Renal cortex interstitium (tissue), 15 donors: Measurements from ENCODE around the gene TPSB2. TPM values are rescaled to one million over a fixed set of nuclear protein-coding genes. Genes with fewer than 3 reads are reported as not detected.
"Not testable (repeated sequence)": the region's sequence is repeated elsewhere in the genome, so short reads cannot be mapped to it uniquely, and the experiment has no call there.

ENCODE experiments used
- DNase-seq, 11 donors: peaks; one replicate each; pipeline ENCODE4 v3.0.0-alpha.2; 2013; ENCODE audit warnings: low read depth in 9 of 11, low spot score in 4 of 11; ENCODE audit errors: extremely low read depth in 1 of 11
- long read RNA-seq, 16 experiments: transcript quantifications; one replicate each; lab custom pipeline, GENCODE V29; 2026
- polyA plus RNA-seq, 3 donors: library from polyadenylated mRNA; unstranded; fragments of 120-200 nt; gene quantifications; one replicate each; pipeline ENCODE4 v1.2.1, GENCODE V29; 2013; ENCODE audit not compliant: insufficient read length in 3 of 3

The TPSB2 gene
- polyA plus RNA-seq, result under 1 TPM in 1 of 3 donors, not detected in 2; 0.37 TPM
- long read RNA-seq, donor 1, result 0 reads
- long read RNA-seq, donor 2, partial matches to known transcripts, result 0 of 1 reads
- long read RNA-seq, donor 2, other reads (novel, unspliced or antisense), result 0 of 1 reads
- long read RNA-seq, donor 3, result 0 reads
- long read RNA-seq, donor 4, partial matches to known transcripts, result 0 of 1 reads
- long read RNA-seq, donor 4, other reads (novel, unspliced or antisense), result 0 of 1 reads
- long read RNA-seq, donor 5, result 0 reads
- long read RNA-seq, donor 6, result 0 reads
- long read RNA-seq, donor 7, result 0 reads
- long read RNA-seq, donor 8, result 0 reads
- long read RNA-seq, donor 9, result 0 reads
- long read RNA-seq, donor 10, result 0 reads
- long read RNA-seq, donor 11, result 0 reads
- long read RNA-seq, donor 12, result 0 reads
- long read RNA-seq, donor 13, result 0 reads
- long read RNA-seq, donor 14, result 0 reads
- long read RNA-seq, donor 15, result 0 reads
- long read RNA-seq, donor 16, result 0 reads

DNA sequence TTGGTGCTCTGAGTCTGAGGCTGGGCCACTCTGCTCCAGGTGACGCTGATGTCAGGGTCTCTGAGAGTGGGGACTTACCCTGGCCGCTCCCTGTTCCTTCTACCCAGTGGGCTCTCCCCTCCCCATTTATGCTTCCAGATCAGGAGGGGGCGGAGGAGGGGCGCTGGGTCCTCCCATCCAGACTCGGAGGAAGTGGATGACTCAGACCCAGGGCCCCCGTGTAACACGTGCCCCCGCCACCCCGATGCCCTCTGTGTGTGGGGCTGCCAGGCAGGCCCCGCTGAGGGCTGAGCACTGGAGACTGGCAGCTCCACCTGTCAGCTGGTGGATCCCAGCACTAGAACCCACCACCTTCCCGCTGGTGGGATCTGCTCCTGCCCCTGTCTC, at the start of gene TPSB2:
Gene TPSB2, minus strand, starts transcription at position 101 of the 387 bp plus-strand sequence. CDS start 233 bp downstream, outside the sequence.
- not testable (repeated sequence) for DNase-seq

DNA sequence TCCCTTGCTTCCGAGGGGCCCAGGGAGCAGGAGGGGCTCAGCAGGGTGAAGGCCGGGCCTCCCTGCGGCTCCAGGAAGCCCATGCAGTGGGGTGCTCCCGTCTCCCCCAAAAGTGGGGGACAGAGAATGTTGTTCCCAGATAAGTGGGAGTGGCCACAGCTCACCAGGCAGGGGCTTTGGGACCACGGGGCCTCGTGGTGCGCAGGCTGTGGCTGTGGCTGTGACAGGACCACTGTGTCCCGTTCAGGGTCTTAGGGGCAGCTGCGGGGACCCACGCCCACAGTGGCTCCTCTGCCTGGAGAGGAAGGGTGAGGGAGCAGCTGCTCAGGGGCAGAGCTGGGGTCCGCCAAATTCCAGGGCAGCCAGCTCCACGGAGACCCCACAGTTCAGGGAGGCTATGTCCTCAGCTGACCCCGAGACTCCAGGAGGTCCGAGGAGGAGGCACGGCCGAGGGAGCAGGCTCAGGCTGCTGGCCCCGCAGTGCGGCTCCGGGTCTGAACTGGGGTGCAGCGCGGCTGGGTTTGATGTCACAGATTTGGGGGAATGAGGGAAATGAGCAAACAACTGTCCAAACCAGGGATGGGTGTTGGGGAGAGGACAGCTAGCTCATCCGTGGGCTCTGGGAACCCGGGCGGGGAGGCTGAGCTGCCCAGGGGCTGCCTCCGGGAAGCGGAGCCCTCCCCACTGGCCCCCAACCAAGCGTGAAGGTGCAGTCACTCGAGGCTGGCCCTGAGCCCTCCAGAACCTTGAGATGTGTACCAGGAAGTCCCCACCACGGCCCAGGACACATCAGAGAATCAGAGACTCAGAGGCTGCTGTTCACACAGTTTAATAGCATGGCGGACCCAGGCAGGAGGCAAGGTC, 49.3 kb upstream of the TPSB2 start:
- no peak for DNase-seq

DNA sequence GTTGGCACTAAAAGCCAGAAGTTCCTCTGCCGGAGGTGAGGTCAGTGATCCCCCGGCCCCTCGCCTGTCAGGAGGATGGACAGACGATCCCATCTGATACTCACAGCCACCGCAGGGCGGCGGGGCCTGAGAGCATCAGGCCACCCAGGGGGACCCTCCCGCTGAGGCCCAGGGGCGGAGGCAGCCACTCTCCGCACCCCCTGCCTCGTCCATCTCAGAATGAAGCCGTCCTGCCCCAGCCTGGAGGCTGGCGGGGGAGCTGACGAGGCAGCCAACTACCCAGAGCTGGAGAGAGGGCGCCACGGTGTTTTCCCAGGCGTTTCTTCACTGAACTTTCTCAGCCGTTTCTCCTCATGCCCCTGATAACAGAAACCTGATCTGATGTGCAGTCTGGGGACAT, 48.5 kb upstream of the TPSB2 start:
- DNase-seq, result no peak

DNA sequence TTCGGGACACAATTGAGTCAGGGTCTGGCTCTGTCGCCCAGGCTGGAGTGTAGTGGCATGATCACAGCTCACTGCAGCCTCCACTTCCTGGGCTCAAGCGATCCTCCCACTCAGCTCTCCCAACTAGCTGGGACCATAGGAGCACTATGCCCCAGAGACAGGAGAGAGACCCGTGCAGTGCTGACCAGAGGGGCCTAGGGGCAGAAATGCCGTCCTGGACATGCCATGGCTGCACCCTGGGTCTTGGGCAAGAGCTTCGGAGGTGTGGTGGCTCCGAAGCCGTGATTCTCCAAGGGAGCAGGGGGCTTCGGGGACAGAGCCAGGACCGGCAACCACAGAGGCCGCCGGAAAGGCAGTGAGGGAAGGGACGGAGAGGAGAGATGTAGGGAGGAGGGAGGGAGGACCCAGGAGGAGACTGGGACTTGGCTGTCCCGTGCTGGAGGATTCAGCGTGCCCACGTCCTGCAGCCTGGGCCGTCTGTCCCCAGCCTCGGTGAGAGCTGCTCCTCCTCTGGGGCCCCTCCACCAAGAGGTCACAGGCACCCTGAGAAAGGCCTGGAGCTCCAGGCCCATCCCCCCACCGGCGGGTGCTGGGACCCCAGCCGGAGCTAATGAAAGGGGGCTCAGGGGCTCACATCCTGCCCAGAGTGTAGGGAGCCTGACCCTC, 47.8 kb upstream of the TPSB2 start:
- DNase-seq, result no peak

DNA sequence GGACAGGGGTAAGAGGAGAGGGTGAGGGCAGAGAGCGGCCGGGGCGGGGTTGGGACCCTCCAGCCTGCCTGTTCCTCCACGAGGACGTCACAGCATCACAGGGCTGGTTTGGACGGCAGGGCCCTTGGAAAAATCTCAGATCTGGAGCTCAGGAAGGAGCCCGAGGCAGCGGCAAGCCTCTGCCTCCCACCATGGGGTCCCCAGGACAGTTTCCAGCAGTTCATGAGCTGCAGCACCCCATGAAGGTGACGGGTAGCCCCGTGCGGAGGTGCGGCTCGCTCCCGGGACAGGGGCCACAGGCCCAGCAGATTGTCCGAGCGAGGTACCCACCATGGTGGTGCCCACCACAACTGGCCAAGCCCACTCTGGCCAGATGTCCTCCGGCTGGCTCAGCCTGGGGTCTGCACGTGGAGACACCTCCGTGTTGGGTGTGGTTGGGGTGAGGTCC, 47.2 kb upstream of the TPSB2 start:
- no peak for DNase-seq

DNA sequence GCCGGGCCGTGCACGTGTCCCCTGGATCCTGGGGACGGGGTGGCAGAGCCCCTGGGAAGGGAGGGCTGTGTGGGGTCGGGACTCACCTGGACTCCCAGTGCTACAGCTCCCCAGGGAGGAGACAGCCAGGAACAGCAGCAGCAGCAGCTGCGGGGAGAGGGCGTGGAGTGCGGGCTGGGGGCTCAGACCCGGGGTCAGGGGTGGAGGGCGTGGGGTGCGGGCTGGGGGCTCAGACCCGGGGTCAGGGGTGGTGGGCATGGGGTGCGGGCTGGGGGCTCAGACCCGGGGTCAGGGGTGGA, 46.5 kb upstream of the TPSB2 start:
- no peak for DNase-seq

DNA sequence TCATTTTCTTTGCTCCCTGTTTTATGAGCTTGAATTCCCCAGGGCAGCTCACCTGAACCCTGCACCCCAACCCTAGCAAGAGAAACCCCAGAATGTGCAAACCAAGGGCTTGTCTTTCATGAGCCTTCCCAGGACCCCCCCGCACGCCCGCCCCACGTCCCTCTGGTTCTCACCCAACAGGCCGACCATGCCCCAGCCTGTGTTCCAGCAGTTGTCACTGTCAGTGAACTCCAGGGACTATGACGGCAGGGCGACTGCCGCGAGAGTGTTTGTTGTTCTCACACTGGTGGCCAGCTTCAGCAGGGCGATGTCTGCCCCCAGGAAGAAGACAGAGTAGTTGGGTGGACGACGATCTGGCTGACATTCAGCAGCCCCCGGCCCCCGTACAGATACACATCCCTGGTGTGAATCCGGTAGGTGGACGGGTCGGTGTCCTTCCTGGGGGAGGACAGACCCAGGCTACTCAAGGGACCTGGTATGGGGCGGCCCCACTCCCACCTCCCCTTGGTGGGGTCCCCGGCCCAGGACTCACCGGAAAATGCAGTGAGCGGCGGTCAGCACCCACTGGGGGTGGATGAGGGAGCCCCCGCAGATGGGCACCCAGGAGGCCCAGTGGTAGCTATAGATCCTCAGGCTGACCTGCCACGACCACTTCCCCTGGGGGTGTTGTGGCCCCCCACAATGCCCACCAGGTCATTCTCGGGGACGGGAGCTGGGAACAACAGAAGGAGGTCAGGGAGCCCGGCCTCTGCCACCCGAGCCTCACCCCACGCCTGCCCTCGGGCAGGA, 46.0 kb upstream of the TPSB2 start:
- DNase-seq, result no peak

DNA sequence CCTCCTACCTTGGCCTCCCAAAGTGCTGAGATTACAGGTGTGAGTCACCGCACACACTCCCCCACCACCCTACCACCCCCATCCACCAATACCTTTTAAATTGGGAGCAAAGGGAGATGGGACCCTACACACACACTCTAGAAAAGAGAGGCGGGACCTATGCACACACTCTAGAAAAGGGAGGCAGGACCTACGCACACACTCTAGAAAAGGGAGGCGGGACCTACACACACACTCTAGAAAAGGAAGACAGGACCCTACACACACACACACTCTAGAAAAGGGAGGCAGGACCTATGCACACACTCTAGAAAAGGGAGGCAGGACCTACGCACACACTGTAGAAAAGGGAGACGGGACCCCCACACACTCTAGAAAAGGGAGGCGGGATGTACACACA, 44.8 kb upstream of the TPSB2 start:
- DNase-seq, result no peak

DNA sequence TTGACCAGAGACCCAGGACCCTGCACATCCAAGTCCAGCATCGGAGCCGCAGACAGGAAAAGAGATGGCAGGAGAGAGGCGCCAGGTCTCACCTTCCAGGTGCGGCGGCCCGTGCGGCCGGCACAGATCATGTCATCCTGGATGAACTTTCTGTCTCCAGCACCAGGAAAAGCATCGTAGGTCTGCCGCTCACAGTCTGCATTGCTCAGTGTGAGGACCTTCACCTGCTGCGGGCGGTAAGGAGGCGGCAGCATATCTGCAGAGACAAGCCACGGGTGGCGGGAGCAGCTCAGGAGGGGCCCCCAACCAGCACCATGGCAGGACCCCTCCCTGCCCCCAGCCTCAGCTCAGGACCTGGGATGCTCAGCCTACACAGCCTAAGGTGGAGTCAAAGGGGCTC, 43.8 kb upstream of the TPSB2 start:
- no peak for DNase-seq

DNA sequence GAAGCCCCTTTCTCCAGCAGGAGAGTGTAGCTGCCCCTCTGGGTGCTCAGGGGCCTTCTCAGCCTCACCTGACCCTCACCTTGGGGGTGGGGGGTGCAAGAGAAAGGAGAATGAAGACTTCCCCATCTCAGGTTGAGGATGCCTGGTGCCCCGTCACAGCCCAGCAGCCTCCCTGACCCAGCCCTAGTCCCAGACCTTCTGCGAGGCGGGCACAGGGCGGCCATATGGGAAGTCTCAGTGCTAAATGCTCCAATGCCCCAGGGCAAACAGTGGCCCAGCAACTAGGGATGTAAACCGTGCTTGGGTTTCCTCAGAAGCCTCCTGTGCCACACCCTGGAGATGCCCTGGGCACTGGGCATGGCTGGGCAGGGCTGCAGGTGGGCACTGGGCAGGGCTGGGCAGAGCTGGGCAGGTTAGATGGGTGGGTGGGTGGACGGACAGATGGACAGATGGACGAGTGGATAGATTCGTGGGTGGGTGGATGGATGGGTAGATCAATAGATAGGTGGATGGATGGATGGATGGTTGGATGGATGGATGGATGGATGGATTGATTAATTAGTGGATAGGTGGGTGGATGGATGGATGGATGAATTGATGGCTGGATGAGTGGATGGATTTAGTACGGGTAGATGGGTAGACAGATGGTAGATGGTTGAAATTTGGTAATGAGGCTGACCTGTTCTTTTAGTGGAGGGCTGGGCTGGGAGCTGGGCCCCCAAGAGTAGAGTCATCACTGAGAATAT, 42.6 kb upstream of the TPSB2 start:
- no peak for DNase-seq

DNA sequence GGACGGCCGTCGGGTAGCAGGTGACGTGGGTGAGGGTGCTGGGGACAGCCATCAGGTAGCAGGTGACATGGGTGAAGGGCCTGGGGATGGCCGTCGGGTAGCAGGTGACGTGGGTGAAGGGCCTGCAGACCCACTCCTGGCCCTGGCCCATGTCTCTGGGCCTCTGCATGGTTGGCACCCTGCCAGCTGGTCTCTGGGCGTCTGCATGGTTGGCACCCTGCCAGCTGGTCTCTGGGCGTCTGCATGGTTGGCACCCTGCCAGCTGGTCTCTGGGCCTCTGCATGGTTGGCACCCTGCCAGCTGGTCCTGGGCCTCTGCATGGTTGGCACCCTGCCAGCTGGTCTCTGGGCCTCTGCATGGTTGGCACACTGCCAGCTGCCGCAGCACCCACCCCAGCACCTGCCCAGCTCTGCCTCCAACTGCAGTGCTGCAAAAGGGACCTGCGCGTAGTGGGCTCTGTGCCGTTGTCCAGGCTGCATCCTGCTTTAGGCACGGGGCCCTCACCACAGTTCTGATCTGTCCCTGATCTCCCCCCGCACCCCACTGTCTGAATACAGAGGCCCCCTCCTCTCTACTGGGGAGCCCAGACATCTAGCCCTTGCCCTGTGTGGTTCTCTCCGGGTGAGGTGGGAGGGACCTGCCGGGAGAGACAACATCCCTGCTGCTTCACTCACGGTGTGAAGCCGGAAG, 41.9 kb upstream of the TPSB2 start:
- not testable (repeated sequence) for DNase-seq

DNA sequence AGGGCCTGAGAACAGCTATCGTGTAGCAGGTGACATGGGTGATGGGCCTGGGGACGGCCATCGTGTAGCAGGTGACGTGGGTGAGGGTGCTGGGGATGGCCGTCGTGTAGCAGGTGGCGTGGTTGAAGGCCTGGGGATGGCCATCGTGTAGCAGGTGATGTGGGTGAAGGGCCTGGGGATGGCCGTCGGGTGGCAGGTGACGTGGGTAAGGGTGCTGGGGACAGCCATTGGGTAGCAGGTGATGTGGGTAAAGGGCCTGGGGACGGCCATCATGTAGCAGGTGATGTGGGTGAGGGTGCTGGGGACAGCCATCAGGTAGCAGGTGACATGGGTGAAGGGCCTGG, 41.4 kb upstream of the TPSB2 start:
- DNase-seq, result no peak

DNA sequence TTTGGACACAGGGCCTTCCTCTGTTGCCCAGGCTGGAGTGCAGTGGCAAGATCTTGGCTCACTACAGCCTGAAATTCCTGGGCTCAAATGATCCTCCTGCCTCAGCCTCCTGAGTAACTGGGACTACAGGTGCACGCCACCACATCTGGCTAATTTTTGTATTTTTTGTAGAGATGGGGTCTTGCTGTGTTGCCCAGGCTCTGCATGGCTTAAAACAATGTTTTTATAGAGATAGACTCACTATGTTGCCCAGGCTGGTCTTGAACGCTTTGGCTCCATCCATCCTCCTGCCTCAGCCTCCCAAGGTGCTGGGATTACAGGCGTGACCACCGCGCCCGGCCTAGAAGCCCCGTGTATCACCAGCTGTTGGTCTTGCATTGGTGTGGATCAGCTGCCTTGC, 39.4 kb upstream of the TPSB2 start:
- not testable (repeated sequence) for DNase-seq

DNA sequence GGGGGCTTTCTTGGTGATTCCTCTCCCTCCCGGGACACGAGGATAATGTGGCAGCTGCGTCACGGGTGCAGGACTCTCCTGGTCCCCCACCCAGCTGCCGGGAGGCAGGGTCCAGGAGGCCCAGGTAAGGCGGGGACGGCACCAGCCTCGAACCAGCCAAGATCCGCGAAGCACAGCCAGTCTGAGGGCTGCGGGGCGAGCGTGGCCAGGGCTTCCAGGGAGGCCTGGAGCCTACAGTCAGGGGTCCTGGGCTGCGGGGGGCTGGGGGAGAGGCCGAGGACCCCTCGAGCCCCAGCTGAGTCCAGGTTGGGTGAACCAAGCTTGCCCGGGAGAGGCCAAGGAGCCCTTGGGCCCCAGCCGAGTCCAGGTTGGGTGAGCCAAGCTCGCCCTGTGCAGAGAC, 35.8 kb upstream of the TPSB2 start:
- DNase-seq, result no peak

DNA sequence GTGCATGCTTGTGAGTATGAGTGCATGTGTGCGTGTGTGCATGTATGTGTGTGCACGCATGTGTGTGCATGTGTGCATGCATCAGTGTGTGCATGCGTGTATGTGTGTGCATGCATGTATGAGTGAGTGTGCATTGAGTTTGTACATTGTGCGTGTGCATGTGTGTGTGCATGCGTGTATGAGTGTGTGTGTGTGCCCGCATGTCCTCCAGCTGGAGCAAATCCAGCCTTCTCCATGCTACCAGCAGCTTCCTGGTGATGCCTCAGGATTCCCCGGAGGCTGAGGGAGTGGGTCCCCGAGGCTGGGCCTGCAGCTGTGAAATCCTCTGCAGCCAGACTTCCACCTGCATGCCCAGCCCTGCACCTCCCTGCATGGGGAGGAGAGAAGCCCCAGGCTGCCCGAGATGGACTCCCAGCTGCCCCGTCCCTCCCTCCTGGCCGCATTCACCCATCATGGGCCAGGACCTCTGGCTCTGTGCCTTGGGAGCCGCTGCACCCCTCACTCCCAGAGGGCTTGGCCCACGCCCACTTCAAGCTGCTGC, 35.2 kb upstream of the TPSB2 start:
- DNase-seq, result no peak

DNA sequence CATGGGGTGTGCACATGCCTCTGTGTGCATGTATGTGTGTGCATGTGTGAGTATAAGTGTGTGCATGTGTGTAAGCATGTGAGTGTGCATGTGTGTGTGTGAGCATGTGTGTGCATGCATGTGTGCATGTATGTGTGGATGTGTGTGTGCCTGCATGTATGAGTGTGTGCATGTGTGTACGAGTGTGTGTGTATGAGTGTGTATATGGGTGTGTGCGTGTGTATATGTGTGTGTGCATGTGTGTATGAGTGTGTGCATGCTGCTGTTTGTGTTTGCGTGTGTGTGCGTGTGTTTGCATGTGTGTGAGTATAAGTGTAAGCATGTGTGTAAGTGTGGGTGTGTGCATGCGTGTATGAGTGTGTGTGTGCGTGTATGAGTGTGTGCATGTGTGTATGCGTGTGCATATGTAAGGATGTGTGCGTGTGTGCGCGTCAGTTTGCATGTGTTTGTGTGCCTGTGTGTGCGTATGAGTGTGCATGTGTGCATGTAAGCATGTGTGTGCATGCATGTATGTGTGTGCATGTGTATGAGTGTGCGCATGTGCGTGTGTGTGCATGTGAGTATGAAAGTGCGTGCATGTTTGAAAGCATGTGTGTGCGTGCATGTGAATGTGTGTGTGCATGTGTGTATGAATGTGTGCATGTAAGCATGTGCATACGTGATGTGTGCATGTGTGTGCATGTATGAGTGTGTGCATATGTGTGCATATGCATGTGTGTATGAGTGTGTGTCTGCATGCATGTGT, 34.5 kb upstream of the TPSB2 start:
- no peak for DNase-seq
